K562 (cell line): ENCODE results near the gene SMIM29. TPM values are rescaled to one million over a fixed set of nuclear protein-coding genes. Genes with fewer than 3 reads are reported as not detected.

Experiments used
- CREB1 ChIP-seq, 2 experiments: sonication (generic) in 1 of 2; formaldehyde crosslinking in 1 of 2; IDR thresholded peaks; 2 replicates each; pipeline versions ENCODE4 v1.6.1 to v1.8.0; 2012 to 2022; ENCODE audit warnings: inconsistent platforms in 1 of 2, mild to moderate bottlenecking in 1 of 2, missing genetic modification reagents in 1 of 2, moderate library complexity in 1 of 2
- DMBX1 ChIP-seq: fragments of 250-450 bp; sonication (Bioruptor Pico); IDR thresholded peaks from 2 replicates; pipeline ENCODE4 v1.8.0; 2022; ENCODE audit warnings: inconsistent platforms, mild to moderate bottlenecking, moderate library complexity, borderline replicate concordance
- GABPB2 ChIP-seq: fragments of 250-450 bp; sonication (Bioruptor Pico); conservative IDR thresholded peaks from 2 replicates; pipeline ENCODE4 v1.5.1; 2021; ENCODE audit warnings: mild to moderate bottlenecking
- GTF3C2 ChIP-seq: IDR thresholded peaks from 3 replicates; pipeline ENCODE4 v1.6.1; 2011; ENCODE audit warnings: borderline replicate concordance, mild to moderate bottlenecking, moderate library complexity; ENCODE audit not compliant: insufficient read length; ENCODE audit errors: extremely low read depth
- HCFC1 ChIP-seq: IDR thresholded peaks from 2 replicates; pipeline ENCODE4 v1.6.1; 2012; ENCODE audit warnings: low read depth, low read length, improper control_type of control experiment
- ILF3 ChIP-seq: fragments of 450-650 bp; IDR thresholded peaks from 2 replicates; pipeline ENCODE4 v1.6.1; 2018; ENCODE audit warnings: antibody characterized with exemption, mild to moderate bottlenecking, moderate library complexity, borderline replicate concordance
- IRF2 ChIP-seq: sonication (generic); formaldehyde crosslinking; IDR thresholded peaks from 2 replicates; pipeline ENCODE4 v1.8.1; 2022; ENCODE audit warnings: mild to moderate bottlenecking, missing genetic modification reagents
- KDM2B ChIP-seq: fragments of 250-450 bp; sonication (Bioruptor Pico); IDR thresholded peaks from 2 replicates; pipeline ENCODE4 v1.8.0; 2021; ENCODE audit warnings: mild to moderate bottlenecking, moderate library complexity
- MYC ChIP-seq, 2 experiments: fragments of 250-450 bp in 1 of 2; sonication (Bioruptor Pico) in 1 of 2; IDR thresholded peaks; 2 replicates each; pipeline versions ENCODE4 v1.5.1 to v1.6.1; 2012 to 2021; ENCODE audit warnings: low read depth in 2 of 2, borderline replicate concordance in 1 of 2, improper control_type of control experiment in 1 of 2, low read length in 1 of 2, mild to moderate bottlenecking in 1 of 2, moderate library complexity in 1 of 2
- NFXL1 ChIP-seq: fragments of 450-650 bp; formaldehyde crosslinking; IDR thresholded peaks from 2 replicates; pipeline ENCODE4 v1.4.0; 2021; ENCODE audit warnings: mild to moderate bottlenecking
- NR2C1 ChIP-seq, 2 experiments: fragments of 450-650 bp; IDR thresholded peaks; 2 replicates each; pipeline ENCODE4 v1.6.1; 2017; ENCODE audit warnings: mild to moderate bottlenecking in 2 of 2, antibody characterized with exemption in 1 of 2, inconsistent platforms in 1 of 2, missing compliant biosample characterization in 1 of 2, missing genetic modification characterization in 1 of 2
- PML ChIP-seq: IDR thresholded peaks from 2 replicates; pipeline ENCODE4 v1.6.1; 2012; ENCODE audit warnings: low read length, inconsistent platforms
- POLR2A ChIP-seq: fragments of 450-650 bp; conservative IDR thresholded peaks from 2 replicates; pipeline ENCODE4 v1.6.1; 2016
- TAF1 ChIP-seq: IDR thresholded peaks from 2 replicates; pipeline ENCODE4 v1.6.1; 2011; ENCODE audit warnings: mild to moderate bottlenecking, low read length, moderate library complexity; ENCODE audit not compliant: insufficient read depth, control insufficient read depth, severe bottlenecking; ENCODE audit errors: extremely low read depth
- TARDBP ChIP-seq: fragments of 450-650 bp; IDR thresholded peaks from 2 replicates; pipeline ENCODE4 v1.6.1; 2016
- ZNF133 ChIP-seq: fragments of 250-450 bp; sonication (Bioruptor Pico); IDR thresholded peaks from 2 replicates; pipeline ENCODE4 v1.4.0; 2020; ENCODE audit warnings: mild to moderate bottlenecking
- ZNF184 ChIP-seq: sonication (generic); formaldehyde crosslinking; IDR thresholded peaks from 2 replicates; pipeline ENCODE4 v1.5.0; 2020; ENCODE audit warnings: missing genetic modification reagents
- ZNF57 ChIP-seq: fragments of 450-650 bp; formaldehyde crosslinking; IDR thresholded peaks from 2 replicates; pipeline ENCODE4 v1.4.0; 2020; ENCODE audit warnings: mild to moderate bottlenecking, moderate library complexity
- ZNF75A ChIP-seq: fragments of 450-650 bp; formaldehyde crosslinking; IDR thresholded peaks from 2 replicates; pipeline ENCODE4 v1.4.0; 2020; ENCODE audit warnings: mild to moderate bottlenecking
- polyA plus RNA-seq, 8 experiments: library from polyadenylated mRNA; depleted of rRNA in 4 of 8; stranded (reverse) in 5 of 8; unstranded in 3 of 8; fragments of >200 nt; fragmentation: Nextera tagmentation in 2 of 8; fragmentation: Illumina TruSeq in 1 of 8; extraction: Ambion mirVana in 2 of 8; extraction: Trizol in 1 of 8; gene quantifications; 2 replicates each; pipeline versions ENCODE4 v1.2.1 to v1.2.3, GENCODE V29; 2011 to 2014; ENCODE audit warnings: inconsistent platforms in 1 of 8, missing spikeins in 1 of 8
- total RNA-seq, 7 experiments: library from RNA; depleted of rRNA in 6 of 7; stranded (reverse); fragments of >200 nt in 6 of 7; fragmentation: Illumina TruSeq in 2 of 7; extraction: Trizol in 2 of 7; gene quantifications; 2 replicates each; pipeline versions ENCODE4 v1.2.1 to v1.2.3, GENCODE V29; 2011 to 2021; ENCODE audit warnings: low replicate concordance in 1 of 7
- TF ChIP-seq, protein P1 (sequence below): fragments of 250-450 bp; sonication (Bioruptor Pico); IDR thresholded peaks from 2 replicates; pipeline ENCODE4 v1.4.0; 2020; ENCODE audit warnings: mild to moderate bottlenecking, moderate library complexity
- TF ChIP-seq, protein P2 (sequence below): fragments of 450-650 bp; formaldehyde crosslinking; IDR thresholded peaks from 2 replicates; pipeline ENCODE4 v1.4.0; 2020; ENCODE audit warnings: mild to moderate bottlenecking, moderate library complexity

The SMIM29 gene
- total and polyA plus RNA-seq, 9 of the 15 experiments (the other 6 are each of a cell fraction or from before 2014, with no cell fraction given): 6.5 to 36.7 (median 20.9) TPM

DNA sequence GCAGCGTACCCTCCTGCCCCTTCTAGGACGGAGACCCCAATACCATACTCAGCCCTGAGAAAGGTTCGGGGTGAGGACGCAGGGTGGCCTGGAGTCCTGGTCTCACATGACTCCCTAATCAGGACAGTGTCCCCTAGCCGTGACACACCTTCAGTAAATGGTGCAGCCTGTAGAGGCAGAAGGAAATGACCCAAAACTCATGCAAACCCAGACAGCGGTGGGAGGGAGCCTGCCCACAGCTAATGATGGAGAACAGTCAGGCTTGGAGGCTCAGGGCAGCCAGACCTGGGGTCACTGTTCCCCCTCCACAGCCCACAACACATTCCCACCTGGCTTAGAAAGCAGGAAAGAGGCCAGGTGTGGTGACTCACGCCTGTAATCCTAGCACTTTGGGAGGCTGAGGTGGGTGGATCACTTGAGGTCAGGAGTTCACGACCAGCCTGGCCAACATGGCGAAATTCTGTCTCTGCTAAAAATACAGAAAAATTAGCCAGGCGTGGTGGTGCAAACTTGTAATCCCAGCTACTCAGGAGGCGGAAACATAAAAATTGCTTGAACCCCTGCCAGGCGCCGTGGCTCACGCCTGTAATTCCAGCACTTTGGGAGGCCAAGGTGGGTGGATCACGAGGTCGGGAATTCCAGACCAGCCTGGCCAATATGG is 20.9 kb downstream of the SMIM29 start (continued):
- no peak for TF ChIP-seq GTF3C2
- TF ChIP-seq NR2C1 (IDR thresholded peaks at IDR 0.05): no peak
- TF ChIP-seq NR2C1 (tag; IDR thresholded peaks at IDR 0.05): 0 out of 2 replicates have a peak, but pooled peaks have one; percentile 45
- TF ChIP-seq TAF1: no peak
- TF ChIP-seq HCFC1: no peak
- no peak for TF ChIP-seq ZNF57 (CRISPR knock-in tag)
- TF ChIP-seq ZNF184 (CRISPR knock-in tag): no peak
- TF ChIP-seq ILF3: no peak
- TF ChIP-seq ZNF133: no peak
- TF ChIP-seq, protein P1, sequence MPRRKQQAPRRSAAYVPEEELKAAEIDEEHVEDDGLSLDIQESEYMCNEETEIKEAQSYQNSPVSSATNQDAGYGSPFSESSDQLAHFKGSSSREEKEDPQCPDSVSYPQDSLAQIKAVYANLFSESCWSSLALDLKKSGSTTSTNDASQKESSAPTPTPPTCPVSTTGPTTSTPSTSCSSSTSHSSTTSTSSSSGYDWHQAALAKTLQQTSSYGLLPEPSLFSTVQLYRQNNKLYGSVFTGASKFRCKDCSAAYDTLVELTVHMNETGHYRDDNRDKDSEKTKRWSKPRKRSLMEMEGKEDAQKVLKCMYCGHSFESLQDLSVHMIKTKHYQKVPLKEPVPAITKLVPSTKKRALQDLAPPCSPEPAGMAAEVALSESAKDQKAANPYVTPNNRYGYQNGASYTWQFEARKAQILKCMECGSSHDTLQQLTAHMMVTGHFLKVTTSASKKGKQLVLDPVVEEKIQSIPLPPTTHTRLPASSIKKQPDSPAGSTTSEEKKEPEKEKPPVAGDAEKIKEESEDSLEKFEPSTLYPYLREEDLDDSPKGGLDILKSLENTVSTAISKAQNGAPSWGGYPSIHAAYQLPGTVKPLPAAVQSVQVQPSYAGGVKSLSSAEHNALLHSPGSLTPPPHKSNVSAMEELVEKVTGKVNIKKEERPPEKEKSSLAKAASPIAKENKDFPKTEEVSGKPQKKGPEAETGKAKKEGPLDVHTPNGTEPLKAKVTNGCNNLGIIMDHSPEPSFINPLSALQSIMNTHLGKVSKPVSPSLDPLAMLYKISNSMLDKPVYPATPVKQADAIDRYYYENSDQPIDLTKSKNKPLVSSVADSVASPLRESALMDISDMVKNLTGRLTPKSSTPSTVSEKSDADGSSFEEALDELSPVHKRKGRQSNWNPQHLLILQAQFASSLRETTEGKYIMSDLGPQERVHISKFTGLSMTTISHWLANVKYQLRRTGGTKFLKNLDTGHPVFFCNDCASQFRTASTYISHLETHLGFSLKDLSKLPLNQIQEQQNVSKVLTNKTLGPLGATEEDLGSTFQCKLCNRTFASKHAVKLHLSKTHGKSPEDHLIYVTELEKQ (CRISPR knock-in tag): no peak
- no peak for TF ChIP-seq MYC (IDR thresholded peaks at IDR 0.05; ENCODE audit: low read depth, low read length)
- no peak for TF ChIP-seq MYC (CRISPR knock-in tag; IDR thresholded peaks at IDR 0.05; ENCODE audit: borderline replicate concordance, low read depth)
- TF ChIP-seq TARDBP: no peak
- TF ChIP-seq GABPB2 (CRISPR knock-in tag): no peak
- no peak for TF ChIP-seq CREB1 (IDR thresholded peaks at IDR 0.05)
- TF ChIP-seq CREB1 (CRISPR knock-in tag; IDR thresholded peaks at IDR 0.05): no peak
- no peak for TF ChIP-seq KDM2B (CRISPR knock-in tag)
- TF ChIP-seq NFXL1: no peak
- TF ChIP-seq POLR2A: no peak
- TF ChIP-seq ZNF75A (CRISPR knock-in tag): no peak
- TF ChIP-seq PML: no peak
- no peak for TF ChIP-seq IRF2
- TF ChIP-seq, protein P2, sequence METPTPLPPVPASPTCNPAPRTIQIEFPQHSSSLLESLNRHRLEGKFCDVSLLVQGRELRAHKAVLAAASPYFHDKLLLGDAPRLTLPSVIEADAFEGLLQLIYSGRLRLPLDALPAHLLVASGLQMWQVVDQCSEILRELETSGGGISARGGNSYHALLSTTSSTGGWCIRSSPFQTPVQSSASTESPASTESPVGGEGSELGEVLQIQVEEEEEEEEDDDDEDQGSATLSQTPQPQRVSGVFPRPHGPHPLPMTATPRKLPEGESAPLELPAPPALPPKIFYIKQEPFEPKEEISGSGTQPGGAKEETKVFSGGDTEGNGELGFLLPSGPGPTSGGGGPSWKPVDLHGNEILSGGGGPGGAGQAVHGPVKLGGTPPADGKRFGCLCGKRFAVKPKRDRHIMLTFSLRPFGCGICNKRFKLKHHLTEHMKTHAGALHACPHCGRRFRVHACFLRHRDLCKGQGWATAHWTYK: no peak
- TF ChIP-seq DMBX1: no peak
